HG03469 (cell line): ENCODE results near the gene CER1.

Experiments
- ATAC-seq: cut with Tn5 transposase; IDR thresholded peaks from one replicate; pipeline ENCODE4 v1.9.1; 2021; ENCODE audit warnings: mild to moderate bottlenecking, moderate library complexity, moderate number of reproducible peaks; ENCODE audit not compliant: unreplicated experiment

The CER1 gene

GRCh38 chr9:14722391-14723035 lies at the start of gene CER1:
Gene CER1 (minus strand): TSS chr9:14722733. CDS start chr9:14722672, 61 bp downstream.
- no peak for ATAC-seq

GRCh38 chr9:14770592-14770991 lies 48.1 kb upstream of the CER1 start:
- ATAC-seq: no peak

GRCh38 chr9:14769230-14769571 lies 46.7 kb upstream of the CER1 start:
- no peak for ATAC-seq

- ATAC-seq: no peak
Measured at GRCh38 chr9:14768405-14769229, 46.1 kb upstream of the CER1 start.

GRCh38 chr9:14766299-14766698 lies 43.8 kb upstream of the CER1 start:
- no peak for ATAC-seq

GRCh38 chr9:14761584-14761983 lies 39.1 kb upstream of the CER1 start:
- ATAC-seq: no peak

- no peak for ATAC-seq
Measured at GRCh38 chr9:14760060-14760459, 37.5 kb upstream of the CER1 start.

GRCh38 chr9:14756291-14756690 lies 33.8 kb upstream of the CER1 start:
- ATAC-seq: no peak

- ATAC-seq: no peak
Measured at GRCh38 chr9:14752871-14753270, 30.3 kb upstream of the CER1 start.

- no peak for ATAC-seq
Measured at GRCh38 chr9:14752271-14752670, 29.7 kb upstream of the CER1 start.

GRCh38 chr9:14750821-14751220 lies 28.3 kb upstream of the CER1 start:
- no peak for ATAC-seq

- no peak for ATAC-seq
Measured at GRCh38 chr9:14749741-14750211, 27.2 kb upstream of the CER1 start.

GRCh38 chr9:14748373-14748772 lies 25.8 kb upstream of the CER1 start:
- no peak for ATAC-seq

- ATAC-seq: no peak
Measured at GRCh38 chr9:14747111-14747510, 24.6 kb upstream of the CER1 start.

GRCh38 chr9:14746626-14747025 lies 24.1 kb upstream of the CER1 start:
- ATAC-seq: no peak

- no peak for ATAC-seq
Measured at GRCh38 chr9:14744768-14745167, 22.2 kb upstream of the CER1 start.

- ATAC-seq: peak; percentile 67
Measured at GRCh38 chr9:14741369-14741768, 18.8 kb upstream of the CER1 start.

GRCh38 chr9:14733133-14733532 lies 10.6 kb upstream of the CER1 start:
- ATAC-seq: no peak

GRCh38 chr9:14731294-14731981 lies 8.9 kb upstream of the CER1 start:
- ATAC-seq: no peak

GRCh38 chr9:14730461-14730898 lies 7.9 kb upstream of the CER1 start:
- ATAC-seq: no peak

- no peak for ATAC-seq
Measured at GRCh38 chr9:14723301-14723700, 768 bp upstream of the CER1 start.
